Panc1 (cell line): ENCODE measurements around the gene PAK1. TPM values are rescaled to one million over a fixed set of nuclear protein-coding genes. Genes with fewer than 3 reads are reported as not detected.

ENCODE experiments used
- ATAC-seq: fragments of 200-7000 bp; cut with Tn5 transposase; 2 replicates; pipeline ENCODE4 v1.9.1; 2020; ENCODE audit warnings: mild to moderate bottlenecking, moderate library complexity
- BruUV-seq: library from RNA; stranded (reverse); fragments of 400-500 nt; replicated peaks from 2 replicates; lab custom pipeline; 2021; lab: Mats Ljungman, UMichigan
- CTCF ChIA-PET: fragments of 300-600 bp; sonication (Branson Sonifier 250); formaldehyde crosslinking; loops from one replicate; lab custom pipeline; 2022; ENCODE audit warnings: antibody characterized with exemption; lab: Charles Lee
- POLR2A ChIA-PET: fragments of 300-600 bp; sonication (Branson Sonifier 250); formaldehyde crosslinking; loops from one replicate; lab custom pipeline; 2022; ENCODE audit warnings: antibody characterized with exemption; lab: Charles Lee
- DNase-seq: peaks from one replicate; pipeline ENCODE4 v3.0.0-alpha.2; 2010; ENCODE audit warnings: low read depth, low spot score
- H3K27ac ChIP-seq: 2 replicates; pipeline ENCODE4 v1.5.1; 2011; ENCODE audit warnings: mild to moderate bottlenecking, low read length, inconsistent platforms
- H3K27me3 ChIP-seq: fragments of 200-500 bp; sonication (Bioruptor generic); 2 replicates; pipeline ENCODE4 v1.6.0; 2014; ENCODE audit warnings: low read length, inconsistent platforms; ENCODE audit not compliant: control insufficient read depth, insufficient read depth
- H3K36me3 ChIP-seq: fragments of 200-500 bp; sonication (Bioruptor generic); 2 replicates; pipeline ENCODE4 v1.5.1; 2014; ENCODE audit warnings: inconsistent platforms, mild to moderate bottlenecking, low read length, moderate library complexity; ENCODE audit not compliant: control insufficient read depth, insufficient read depth
- H3K4me1 ChIP-seq: 2 replicates; pipeline ENCODE4 v1.5.1; 2011; ENCODE audit warnings: inconsistent platforms, mild to moderate bottlenecking, low read length, moderate library complexity; ENCODE audit not compliant: control insufficient read depth, insufficient read depth
- H3K4me3 ChIP-seq, 2 experiments: 2 replicates each; pipeline ENCODE4 v1.5.1; 2011 to 2012; ENCODE audit warnings: low read depth in 2 of 2, low read length in 2 of 2, mild to moderate bottlenecking in 2 of 2, inconsistent platforms in 1 of 2, moderate library complexity in 1 of 2
- H3K9me3 ChIP-seq: fragments of 200-500 bp; sonication (Bioruptor generic); 2 replicates; pipeline ENCODE4 v1.5.1; 2014; ENCODE audit warnings: low read depth, mild to moderate bottlenecking, inconsistent platforms, low read length, moderate library complexity; ENCODE audit not compliant: control insufficient read depth, insufficient read depth
- CTCF ChIP-seq: fragments of 450-650 bp; IDR thresholded peaks from 2 replicates; pipeline ENCODE4 v1.5.1; 2017; ENCODE audit warnings: mild to moderate bottlenecking
- POLR2AphosphoS5 ChIP-seq: IDR thresholded peaks from 2 replicates; pipeline ENCODE4 v1.6.1; 2012; ENCODE audit warnings: mild to moderate bottlenecking, low read depth, low read length, moderate library complexity
- SIN3A ChIP-seq: IDR thresholded peaks from 2 replicates; pipeline ENCODE4 v1.6.1; 2012; ENCODE audit warnings: low read depth, mild to moderate bottlenecking, low read length, moderate library complexity, borderline replicate concordance; ENCODE audit not compliant: insufficient read depth
- TCF7L2 ChIP-seq: IDR thresholded peaks from 2 replicates; pipeline ENCODE4 v1.6.1; 2011; ENCODE audit warnings: mild to moderate bottlenecking, low read depth, low read length, inconsistent platforms
- in situ Hi-C: cut with HindIII; loops from 2 replicates; pipeline ENCODE4 v1.10.0; 2016; ENCODE audit warnings: low sequenced_read_pairs, low pct_unique_long_range_greater_than_20kb
- intact Hi-C: fragments of 100-400 bp; cut with micrococcal nuclease; formaldehyde crosslinking; loops from one replicate; pipeline ENCODE4 v1.10.0; 2022; ENCODE audit not compliant: unreplicated experiment
- total RNA-seq: library from RNA; stranded (reverse); gene quantifications from one replicate; pipeline ENCODE4 v1.2.1, GENCODE V29; 2021; ENCODE audit not compliant: unreplicated experiment
- TF ChIP-seq, protein P1 (sequence below), 2 experiments: IDR thresholded peaks; 2 replicates each; pipeline ENCODE4 v1.6.1; 2011 to 2012; ENCODE audit warnings: low read depth in 2 of 2, control low read depth in 1 of 2, low read length in 1 of 2, mild to moderate bottlenecking in 1 of 2, moderate library complexity in 1 of 2; ENCODE audit not compliant: insufficient read depth in 1 of 2

PAK1 gene
- total RNA-seq, 1 experiment from 2014 or later = 38.2 TPM

DNA sequence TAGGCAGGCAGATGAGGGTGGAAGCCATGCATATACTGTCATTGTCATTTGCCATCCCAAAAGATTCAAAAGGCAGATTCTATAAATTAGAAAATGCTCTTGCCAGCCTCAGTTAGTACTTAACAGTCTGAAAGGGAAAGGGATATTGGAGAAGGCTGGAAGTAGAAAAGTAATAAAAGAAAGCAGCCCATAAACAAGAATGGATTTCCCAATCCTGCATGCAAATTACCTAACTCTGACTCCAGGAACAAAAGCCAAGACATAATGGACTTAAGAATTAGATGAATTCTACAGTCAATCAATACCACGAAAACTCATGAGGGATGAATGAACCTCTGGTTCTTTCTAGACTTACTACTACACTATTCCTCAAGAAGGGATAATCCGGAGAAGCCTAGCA lies 5.9 kb downstream of the PAK1 start:
- no TSS peak for BruUV-seq
- CTCF ChIA-PET = no interaction called here
- TF ChIP-seq TCF7L2 (no peak), SIN3A (no peak), POLR2AphosphoS5 (no peak), CTCF (no peak)
- TF ChIP-seq, protein P1, sequence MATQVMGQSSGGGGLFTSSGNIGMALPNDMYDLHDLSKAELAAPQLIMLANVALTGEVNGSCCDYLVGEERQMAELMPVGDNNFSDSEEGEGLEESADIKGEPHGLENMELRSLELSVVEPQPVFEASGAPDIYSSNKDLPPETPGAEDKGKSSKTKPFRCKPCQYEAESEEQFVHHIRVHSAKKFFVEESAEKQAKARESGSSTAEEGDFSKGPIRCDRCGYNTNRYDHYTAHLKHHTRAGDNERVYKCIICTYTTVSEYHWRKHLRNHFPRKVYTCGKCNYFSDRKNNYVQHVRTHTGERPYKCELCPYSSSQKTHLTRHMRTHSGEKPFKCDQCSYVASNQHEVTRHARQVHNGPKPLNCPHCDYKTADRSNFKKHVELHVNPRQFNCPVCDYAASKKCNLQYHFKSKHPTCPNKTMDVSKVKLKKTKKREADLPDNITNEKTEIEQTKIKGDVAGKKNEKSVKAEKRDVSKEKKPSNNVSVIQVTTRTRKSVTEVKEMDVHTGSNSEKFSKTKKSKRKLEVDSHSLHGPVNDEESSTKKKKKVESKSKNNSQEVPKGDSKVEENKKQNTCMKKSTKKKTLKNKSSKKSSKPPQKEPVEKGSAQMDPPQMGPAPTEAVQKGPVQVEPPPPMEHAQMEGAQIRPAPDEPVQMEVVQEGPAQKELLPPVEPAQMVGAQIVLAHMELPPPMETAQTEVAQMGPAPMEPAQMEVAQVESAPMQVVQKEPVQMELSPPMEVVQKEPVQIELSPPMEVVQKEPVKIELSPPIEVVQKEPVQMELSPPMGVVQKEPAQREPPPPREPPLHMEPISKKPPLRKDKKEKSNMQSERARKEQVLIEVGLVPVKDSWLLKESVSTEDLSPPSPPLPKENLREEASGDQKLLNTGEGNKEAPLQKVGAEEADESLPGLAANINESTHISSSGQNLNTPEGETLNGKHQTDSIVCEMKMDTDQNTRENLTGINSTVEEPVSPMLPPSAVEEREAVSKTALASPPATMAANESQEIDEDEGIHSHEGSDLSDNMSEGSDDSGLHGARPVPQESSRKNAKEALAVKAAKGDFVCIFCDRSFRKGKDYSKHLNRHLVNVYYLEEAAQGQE (IDR thresholded peaks at IDR 0.05; ENCODE audit: insufficient read depth in 1 of 2, low read depth in 2 of 2, low read length in 1 of 2) = no peak
- Histone ChIP-seq H3K4me3 (no peak overlapping the region), H3K9me3 (no peaks in the 10 kb centered on the region), H3K27ac (no peak overlapping the region), H3K27me3 (peaks cover 21% of the 10 kb centered on the region), H3K4me1 (peaks cover 3% of the 10 kb centered on the region; the same call in 1 of the 2 replicates), H3K36me3 (no peaks in the 10 kb centered on the region)
- DNase-seq (no peak), ATAC-seq (no peak)
- intact Hi-C loops = no loop called here
- POLR2A ChIA-PET = no interaction called here
- in situ Hi-C loops = no loop called here

DNA sequence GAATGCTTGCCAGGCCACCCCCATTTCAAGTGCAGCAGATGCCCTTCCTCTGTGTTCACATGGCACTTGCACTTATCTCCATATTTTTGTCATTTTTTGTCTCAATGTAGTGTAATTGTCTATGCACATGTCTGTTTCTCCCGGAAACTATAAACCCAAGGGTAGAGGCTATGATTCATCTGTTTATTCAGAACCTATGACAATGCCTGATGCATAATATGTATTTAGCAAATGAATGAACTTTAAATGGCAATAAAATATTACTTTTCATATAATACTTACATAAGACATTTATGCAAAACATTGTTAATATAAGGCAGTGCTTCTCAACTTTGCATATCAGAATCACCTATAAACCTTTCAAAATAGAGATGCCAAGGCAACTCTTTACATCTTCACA lies 6.7 kb downstream of the PAK1 start:
- in situ Hi-C loops = no loop called here
- H3K27ac ChIP-seq = no peak overlapping the region
- BruUV-seq = no TSS peak
- H3K9me3 ChIP-seq = no peaks in the 10 kb centered on the region
- ATAC-seq (no peak), DNase-seq (no peak)
- no peaks in the 10 kb centered on the region for H3K36me3 ChIP-seq
- intact Hi-C loops = no loop called here
- peaks cover 18% of the 10 kb centered on the region for H3K27me3 ChIP-seq
- H3K4me1 ChIP-seq = no peaks in the 10 kb centered on the region
- ChIA-PET POLR2A (no interaction called here), CTCF (no interaction called here)
- no peak overlapping the region for H3K4me3 ChIP-seq
- TF ChIP-seq CTCF = no peak
- no peak for TF ChIP-seq SIN3A
- TF ChIP-seq TCF7L2 = no peak
- no peak for TF ChIP-seq POLR2AphosphoS5
